Uterus (tissue), 4 donors: ENCODE data around the gene NRG3. TPM values are rescaled to one million over a fixed set of nuclear protein-coding genes. Genes with fewer than 3 reads are reported as not detected.

Experiments used
- DNase-seq, 2 donors: peaks; one replicate each; pipeline ENCODE4 v3.0.0-alpha.2; 2019 to 2020
- H3K27ac ChIP-seq, 2 donors: fragments of 200-600 bp; sonication (generic); 1 replicate in 1 of 2; 2 replicates in 1 of 2; pipeline ENCODE4 v1.5.1; 2016 to 2018
- H3K27me3 ChIP-seq, 2 donors: fragments of 200-600 bp; sonication (generic); one replicate each; pipeline ENCODE4 v1.5.1; 2018 to 2019; ENCODE audit warnings: control low read depth in 1 of 2
- H3K36me3 ChIP-seq, 2 donors: fragments of 200-600 bp; sonication (generic); one replicate each; pipeline ENCODE4 v1.5.1; 2019; ENCODE audit warnings: control low read depth in 1 of 2
- H3K4me1 ChIP-seq, 2 donors: fragments of 200-600 bp; sonication (generic); one replicate each; pipeline ENCODE4 v1.5.1; 2018 to 2019; ENCODE audit warnings: control low read depth in 1 of 2
- H3K4me3 ChIP-seq, 2 donors: fragments of 200-600 bp; sonication (generic); 1 replicate in 1 of 2; 2 replicates in 1 of 2; pipeline ENCODE4 v1.5.1; 2018 to 2019; ENCODE audit warnings: mild to moderate bottlenecking in 1 of 2
- H3K9me3 ChIP-seq, 2 donors: fragments of 200-600 bp; sonication (generic); one replicate each; pipeline ENCODE4 v1.5.1; 2019; ENCODE audit warnings: control low read depth in 1 of 2
- CTCF ChIP-seq, 4 experiments: fragments of 200-600 bp in 2 of 4; fragments of 450-650 bp in 2 of 4; sonication (generic) in 2 of 4; IDR thresholded peaks; one replicate each; pipeline ENCODE4 v1.5.1; 2016 to 2019; ENCODE audit warnings: antibody characterized with exemption in 4 of 4, mild to moderate bottlenecking in 2 of 4, moderate library complexity in 1 of 4
- POLR2A ChIP-seq, 2 donors: fragments of 450-650 bp; IDR thresholded peaks; one replicate each; pipeline ENCODE4 v1.6.1; 2016; ENCODE audit warnings: antibody characterized with exemption in 2 of 2, mild to moderate bottlenecking in 1 of 2, moderate library complexity in 1 of 2
- intact Hi-C: fragments of 100-400 bp; cut with DNase I; formaldehyde crosslinking; loops from one replicate; pipeline ENCODE4 v1.15.1; 2023; ENCODE audit warnings: low total_unique reads
- total RNA-seq, 4 donors: library from RNA; depleted of rRNA in 3 of 4; stranded (reverse); fragments of >200 nt in 3 of 4; gene quantifications; one replicate each; pipeline versions ENCODE4 v1.1.0 to v1.2.4, GENCODE V29; 2014 to 2023
- donor health status: DM: yes; HTN: yes; CAD: no.

Gene NRG3
- total RNA-seq, 4 donors from 2014 or later = 0.27 to 1.0 TPM; not detected in 2

GRCh38 chr10:81882011-81882410 lies 7.0 kb downstream of the NRG3 start:
- no peaks in the 10 kb centered on the region for H3K4me1 ChIP-seq
- no peak overlapping the region for H3K27ac ChIP-seq
- intact Hi-C loops = no loop called here
- H3K36me3 ChIP-seq = no peaks in the 10 kb centered on the region
- H3K27me3 ChIP-seq = peaks cover 0 to 13% of the 10 kb centered on the region in 2 donors
- H3K9me3 ChIP-seq = no peaks in the 10 kb centered on the region
- no peak overlapping the region for H3K4me3 ChIP-seq
- DNase-seq = no peak
- TF ChIP-seq POLR2A (IDR thresholded peaks at IDR 0.05) (no peak), CTCF (IDR thresholded peaks at IDR 0.05) (no peak)

- Histone ChIP-seq H3K4me1 (no peaks in the 10 kb centered on the region), H3K27me3 (no peaks in the 10 kb centered on the region), H3K9me3 (no peaks in the 10 kb centered on the region), H3K27ac (no peak overlapping the region), H3K4me3 (no peak overlapping the region), H3K36me3 (no peaks in the 10 kb centered on the region)
- intact Hi-C loops = no loop called here
- no peak for DNase-seq
- TF ChIP-seq CTCF (IDR thresholded peaks at IDR 0.05) = no peak
- TF ChIP-seq POLR2A (IDR thresholded peaks at IDR 0.05) = no peak
These were observed 9.9 kb downstream of the NRG3 start for GRCh38 chr10:81884856-81885255.

- Histone ChIP-seq H3K27ac (no peak overlapping the region), H3K4me3 (no peak overlapping the region), H3K36me3 (no peaks in the 10 kb centered on the region), H3K9me3 (no peaks in the 10 kb centered on the region), H3K27me3 (no peaks in the 10 kb centered on the region), H3K4me1 (no peaks in the 10 kb centered on the region)
- TF ChIP-seq POLR2A (IDR thresholded peaks at IDR 0.05) (no peak), CTCF (IDR thresholded peaks at IDR 0.05) (no peak)
- DNase-seq = no peak
- intact Hi-C loops = no loop called here
These were observed 10.5 kb downstream of the NRG3 start for GRCh38 chr10:81885491-81885890.

GRCh38 chr10:81886939-81887338 lies 11.9 kb downstream of the NRG3 start:
- no peak for DNase-seq
- H3K4me3 ChIP-seq = no peak overlapping the region
- no peaks in the 10 kb centered on the region for H3K36me3 ChIP-seq
- no peaks in the 10 kb centered on the region for H3K9me3 ChIP-seq
- no peaks in the 10 kb centered on the region for H3K27me3 ChIP-seq
- intact Hi-C loops = no loop called here
- no peak overlapping the region for H3K27ac ChIP-seq
- TF ChIP-seq POLR2A (IDR thresholded peaks at IDR 0.05) = no peak
- TF ChIP-seq CTCF (IDR thresholded peaks at IDR 0.05) = no peak
- H3K4me1 ChIP-seq = no peaks in the 10 kb centered on the region

GRCh38 chr10:81889181-81889769 lies 14.3 kb downstream of the NRG3 start:
- H3K4me3 ChIP-seq = no peak overlapping the region
- intact Hi-C loops = no loop called here
- no peaks in the 10 kb centered on the region for H3K4me1 ChIP-seq
- no peaks in the 10 kb centered on the region for H3K36me3 ChIP-seq
- DNase-seq = no peak
- H3K27ac ChIP-seq = no peak overlapping the region
- no peaks in the 10 kb centered on the region for H3K9me3 ChIP-seq
- no peak for TF ChIP-seq POLR2A (IDR thresholded peaks at IDR 0.05)
- TF ChIP-seq CTCF (IDR thresholded peaks at IDR 0.05) = no peak
- H3K27me3 ChIP-seq = no peaks in the 10 kb centered on the region
